ENCODE results near the gene SLC15A1. TPM values are rescaled to one million over a fixed set of nuclear protein-coding genes. Genes with fewer than 3 reads are reported as not detected.
"Not testable (repeated sequence)": the region's sequence is repeated elsewhere in the genome, so short reads cannot be mapped to it uniquely, and the experiment has no call there.

The SLC15A1 gene
- total RNA-seq, 4 donors from 2014 or later, result 0.97 to 2.1 TPM; not detected in 2

GRCh38 chr13:98761986-98762616 lies 9.6 kb upstream of the SLC15A1 start:
- no peaks in the 10 kb centered on the region for H3K27me3 ChIP-seq
- DNase-seq, result no peak
- H3K27ac ChIP-seq, result no peak overlapping the region
- no peaks in the 10 kb centered on the region for H3K36me3 ChIP-seq
- H3K4me1 ChIP-seq, result no peaks in the 10 kb centered on the region
- intact Hi-C loops (cut with DNase I; ENCODE audit: low total_unique reads), result no loop called here
- TF ChIP-seq POLR2A (IDR thresholded peaks at IDR 0.05), result no peak
- TF ChIP-seq CTCF (IDR thresholded peaks at IDR 0.05), result no peak
- peak overlapping the region; percentile 8 to 15 for H3K4me3 ChIP-seq
- H3K9me3 ChIP-seq, result no peaks in the 10 kb centered on the region

GRCh38 chr13:98761126-98761985 lies 8.9 kb upstream of the SLC15A1 start:
- H3K4me3 ChIP-seq, result peak overlapping the region; percentile 8 to 15
- H3K27ac ChIP-seq, result no peak overlapping the region
- TF ChIP-seq POLR2A (IDR thresholded peaks at IDR 0.05) (no peak), CTCF (IDR thresholded peaks at IDR 0.05) (no peak)
- no peaks in the 10 kb centered on the region for H3K36me3 ChIP-seq
- no peaks in the 10 kb centered on the region for H3K27me3 ChIP-seq
- no peaks in the 10 kb centered on the region for H3K9me3 ChIP-seq
- DNase-seq, result no peak
- no peaks in the 10 kb centered on the region for H3K4me1 ChIP-seq
- intact Hi-C loops (cut with DNase I; ENCODE audit: low total_unique reads), result no loop called here

- no peak for DNase-seq
- Histone ChIP-seq H3K9me3 (no peaks in the 10 kb centered on the region), H3K4me1 (peaks cover 0 to 8% of the 10 kb centered on the region in 2 donors), H3K36me3 (no peaks in the 10 kb centered on the region), H3K27ac (no peak overlapping the region), H3K27me3 (peaks cover 0 to 16% of the 10 kb centered on the region in 2 donors), H3K4me3 (no peak overlapping the region)
- intact Hi-C loops (cut with DNase I; ENCODE audit: low total_unique reads), result no loop called here
- TF ChIP-seq CTCF (IDR thresholded peaks at IDR 0.05) (no peak), POLR2A (IDR thresholded peaks at IDR 0.05) (no peak)
Observed at GRCh38 chr13:98755729-98756128, 3.3 kb upstream of the SLC15A1 start.

- TF ChIP-seq POLR2A (IDR thresholded peaks at IDR 0.05), result no peak
- TF ChIP-seq CTCF (IDR thresholded peaks at IDR 0.05), result no peak
- H3K9me3 ChIP-seq, result no peaks in the 10 kb centered on the region
- H3K36me3 ChIP-seq, result no peaks in the 10 kb centered on the region
- no peak for DNase-seq
- H3K27me3 ChIP-seq, result peaks cover 0 to 16% of the 10 kb centered on the region in 2 donors
- H3K4me1 ChIP-seq, result peaks cover 0 to 8% of the 10 kb centered on the region in 2 donors
- H3K4me3 ChIP-seq, result no peak overlapping the region
- H3K27ac ChIP-seq, result no peak overlapping the region
- intact Hi-C loops (cut with DNase I; ENCODE audit: low total_unique reads), result no loop called here
Observed at GRCh38 chr13:98755116-98755515, 2.6 kb upstream of the SLC15A1 start.

DNA sequence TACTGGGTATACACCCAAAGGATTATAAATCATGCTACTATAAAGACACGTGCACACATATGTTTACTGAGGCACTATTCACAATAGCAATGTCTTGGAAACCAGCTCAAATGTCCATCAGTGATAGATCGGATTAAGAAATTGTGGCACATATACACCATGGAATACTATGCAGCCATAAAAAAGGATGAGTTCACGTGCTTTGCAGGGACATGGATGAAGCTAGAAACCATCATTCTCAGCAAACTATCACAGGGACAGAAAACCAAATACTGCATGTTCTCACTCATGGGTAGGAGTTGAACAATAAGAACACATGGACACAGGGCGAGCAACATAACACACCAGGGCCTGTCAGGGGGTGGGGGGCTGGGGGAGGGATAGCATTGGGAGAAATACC lies 2.0 kb upstream of the SLC15A1 start:
- H3K36me3 ChIP-seq; DNase-seq; H3K4me3 ChIP-seq; H3K27ac ChIP-seq; H3K4me1 ChIP-seq; H3K9me3 ChIP-seq; intact Hi-C loops (cut with DNase I; ENCODE audit: low total_unique reads): not testable (repeated sequence)
- H3K27me3 ChIP-seq, result peaks cover 0 to 16% of the 10 kb centered on the region in 2 donors

Measured in uterus (tissue), 4 donors.